Adrenal gland (tissue), 12 donors: ENCODE data around the gene BSG. TPM values are rescaled to one million over a fixed set of nuclear protein-coding genes. Genes with fewer than 3 reads are reported as not detected.

Source experiments
- DNase-seq, 7 donors: peaks; one replicate each; pipeline ENCODE4 v3.0.0-alpha.2; 2019 to 2020
- H3K27ac ChIP-seq, 5 donors: fragments of 200-600 bp; sonication (generic) in 4 of 5; 1 replicate in 3 of 5; 2 replicates in 2 of 5; pipeline versions ENCODE4 v1.5.1 to v1.8.0; 2016 to 2020; ENCODE audit warnings: mild to moderate bottlenecking in 1 of 5
- H3K27me3 ChIP-seq: fragments of 200-600 bp; 2 replicates; pipeline ENCODE4 v1.8.0; 2021
- H3K36me3 ChIP-seq, 2 donors: fragments of 200-600 bp; replicated peaks in 1 of 2; 1 replicate in 1 of 2; 2 replicates in 1 of 2; pipeline versions ENCODE4 v1.5.1 to v1.8.0; 2018 to 2022
- H3K4me1 ChIP-seq, 2 donors: fragments of 200-600 bp; replicated peaks in 1 of 2; 1 replicate in 1 of 2; 2 replicates in 1 of 2; pipeline versions ENCODE4 v1.5.1 to v1.8.0; 2018 to 2021
- H3K4me3 ChIP-seq, 4 donors: fragments of 200-600 bp; sonication (generic) in 3 of 4; one replicate each; pipeline ENCODE4 v1.5.1; 2016 to 2018
- H3K9me3 ChIP-seq, 3 donors: fragments of 200-600 bp; sonication (generic) in 1 of 3; replicated peaks in 1 of 3; 1 replicate in 2 of 3; 2 replicates in 1 of 3; pipeline versions ENCODE4 v1.5.1 to v1.8.0; 2016 to 2021
- POLR2A ChIP-seq, 2 donors: fragments of 450-650 bp; IDR thresholded peaks; one replicate each; pipeline ENCODE4 v1.6.1; 2017; ENCODE audit warnings: antibody characterized with exemption in 2 of 2, mild to moderate bottlenecking in 2 of 2, moderate library complexity in 1 of 2
- WGBS, 4 donors: extraction: QIAGEN DNeasy Blood & Tissue Kit in 2 of 4; methylation state at CpG; one replicate each; pipeline versions ENCODE4 v1.1.5 to v1.1.7; 2013 to 2017; 5-methylcytosine and 5-hydroxymethylcytosine counted together
- intact Hi-C, 2 donors: fragments of 100-400 bp; cut with DNase I; formaldehyde crosslinking; loops; one replicate each; pipeline versions ENCODE4 v1.14.1 to v1.15.0; 2022 to 2023
- polyA plus RNA-seq, 3 donors: library from polyadenylated mRNA; stranded (reverse); fragments of 200-250 nt in 2 of 3; fragments of 350-450 nt in 1 of 3; fragmentation: Illumina TruSeq in 1 of 3; extraction: RNeasy Lipid Tissue Mini Kit (QIAGEN cat#74804) in 1 of 3; gene quantifications; one replicate each; pipeline ENCODE4 v1.2.3, GENCODE V29; 2013 to 2014
- total RNA-seq, 9 donors: library from RNA; depleted of rRNA in 4 of 9; stranded (reverse); fragments of >200 nt in 4 of 9; fragments of 120-200 nt in 1 of 9; fragmentation: NEBNext Ultra II Directional in 1 of 9; extraction: Animal tissue kit (Norgen Biotek cat#: 25700) in 1 of 9; gene quantifications; one replicate each; pipeline versions ENCODE4 v1.1.0 to v1.2.4, GENCODE V29; 2013 to 2023
- TF ChIP-seq, protein P1 (sequence below), 6 experiments: fragments of 450-650 bp in 4 of 6; fragments of 200-600 bp in 2 of 6; sonication (generic) in 1 of 6; IDR thresholded peaks; 1 replicate in 5 of 6; 2 replicates in 1 of 6; pipeline versions ENCODE4 v1.5.1 to v1.8.0; 2016 to 2021; ENCODE audit warnings: antibody characterized with exemption in 6 of 6, mild to moderate bottlenecking in 2 of 6, moderate library complexity in 1 of 6
- donor health status: healthy with polysubstance abuse.
- donor health status: Bipolar disorder and iron deficiency.
- donor health status: DM: yes; HTN: yes; CAD: no.
- donor health status: DM: no; HTN: no; CAD: no.
- donor health status: DM: no; HTN: no; CAD: no.
- donor health status: DM: yes; HTN: yes; CAD: no.

The BSG gene
- total and polyA plus RNA-seq, 12 donors, result 328 to 2,214 (median 832) TPM

DNA sequence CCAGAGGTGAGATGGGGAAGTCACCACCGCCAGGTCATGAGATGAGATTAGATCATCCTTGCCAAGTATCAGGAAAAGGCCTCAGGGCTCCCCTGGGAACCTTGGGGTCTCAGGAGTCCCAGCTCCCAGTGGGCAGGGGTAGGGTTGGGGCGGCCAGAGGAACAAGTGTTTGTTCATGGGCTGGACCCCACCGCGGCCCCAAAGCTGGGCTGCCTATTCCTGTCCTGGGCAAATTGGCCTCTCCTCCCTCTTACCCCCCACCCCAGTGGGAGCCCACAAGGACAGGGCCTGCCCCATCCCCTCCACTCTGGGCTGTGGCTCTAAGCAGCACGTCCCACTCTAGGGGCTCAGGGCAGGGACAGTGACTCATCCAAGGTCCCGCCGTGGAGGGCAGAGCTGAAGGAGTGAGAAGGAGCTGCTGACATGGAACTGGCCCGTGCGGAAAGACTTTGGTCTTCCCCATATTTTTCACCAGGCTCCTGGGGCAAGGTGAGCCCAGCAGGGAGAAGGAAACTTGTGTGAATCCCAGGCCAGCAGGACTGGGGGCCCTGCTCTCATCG lies 13.2 kb downstream of the BSG start:
- DNase-seq, result peak in 6 of 7 donors; percentile 60 to 76 (median 71)
- Histone ChIP-seq H3K9me3 (no peaks in the 10 kb centered on the region), H3K27ac (peak overlapping the region in 2 of 5 donors; percentile 21 to 26), H3K36me3 (peaks cover 0 to 24% of the 10 kb centered on the region in 2 donors), H3K27me3 (peaks cover 13% of the 10 kb centered on the region), H3K4me1 (peaks cover 24 to 52% of the 10 kb centered on the region in 2 donors), H3K4me3 (no peak overlapping the region)
- TF ChIP-seq POLR2A (IDR thresholded peaks at IDR 0.05), result no peak
- TF ChIP-seq, protein P1, sequence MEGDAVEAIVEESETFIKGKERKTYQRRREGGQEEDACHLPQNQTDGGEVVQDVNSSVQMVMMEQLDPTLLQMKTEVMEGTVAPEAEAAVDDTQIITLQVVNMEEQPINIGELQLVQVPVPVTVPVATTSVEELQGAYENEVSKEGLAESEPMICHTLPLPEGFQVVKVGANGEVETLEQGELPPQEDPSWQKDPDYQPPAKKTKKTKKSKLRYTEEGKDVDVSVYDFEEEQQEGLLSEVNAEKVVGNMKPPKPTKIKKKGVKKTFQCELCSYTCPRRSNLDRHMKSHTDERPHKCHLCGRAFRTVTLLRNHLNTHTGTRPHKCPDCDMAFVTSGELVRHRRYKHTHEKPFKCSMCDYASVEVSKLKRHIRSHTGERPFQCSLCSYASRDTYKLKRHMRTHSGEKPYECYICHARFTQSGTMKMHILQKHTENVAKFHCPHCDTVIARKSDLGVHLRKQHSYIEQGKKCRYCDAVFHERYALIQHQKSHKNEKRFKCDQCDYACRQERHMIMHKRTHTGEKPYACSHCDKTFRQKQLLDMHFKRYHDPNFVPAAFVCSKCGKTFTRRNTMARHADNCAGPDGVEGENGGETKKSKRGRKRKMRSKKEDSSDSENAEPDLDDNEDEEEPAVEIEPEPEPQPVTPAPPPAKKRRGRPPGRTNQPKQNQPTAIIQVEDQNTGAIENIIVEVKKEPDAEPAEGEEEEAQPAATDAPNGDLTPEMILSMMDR (IDR thresholded peaks at IDR 0.05), result no peak
- 37 to 55% (median 47%) methylated on average over 3 to 10 of the region's 10 CpGs for WGBS, 4 donors
- intact Hi-C loops, result no loop called here

DNA sequence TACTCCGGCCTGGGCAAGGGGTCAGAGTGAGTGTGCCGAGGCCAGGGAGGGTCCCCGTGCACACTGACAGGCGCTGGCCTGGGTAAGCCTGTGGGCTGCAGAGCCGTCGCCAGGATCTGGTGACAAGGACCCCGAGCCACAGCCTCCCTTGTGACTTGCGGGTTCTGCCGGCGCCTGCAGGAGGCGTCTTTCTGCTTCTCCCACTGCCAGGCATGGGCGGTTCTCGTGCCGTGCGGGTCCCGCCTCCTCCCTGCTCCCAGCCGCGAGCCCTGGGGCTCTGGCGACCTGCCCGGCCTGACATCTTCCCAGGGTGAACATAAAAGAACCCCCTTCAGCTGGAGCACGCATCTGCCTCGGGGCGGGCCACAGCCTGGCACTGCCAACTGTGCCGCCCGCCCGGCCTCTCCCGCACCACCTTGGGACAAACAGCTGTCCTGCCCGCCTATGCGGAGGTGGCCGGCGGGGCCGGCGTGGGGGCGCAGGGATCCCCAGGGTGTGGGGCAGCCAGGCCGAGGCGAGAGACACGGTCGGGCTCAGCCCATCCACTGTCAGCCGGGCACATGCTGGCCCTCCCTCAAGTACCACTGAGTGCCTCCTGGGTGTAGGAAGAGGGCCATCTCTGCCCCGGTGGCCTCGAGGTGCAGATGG lies 15.8 kb downstream of the BSG start:
- intact Hi-C loops, result no loop called here
- peaks cover 21% of the 10 kb centered on the region for H3K27me3 ChIP-seq

DNA sequence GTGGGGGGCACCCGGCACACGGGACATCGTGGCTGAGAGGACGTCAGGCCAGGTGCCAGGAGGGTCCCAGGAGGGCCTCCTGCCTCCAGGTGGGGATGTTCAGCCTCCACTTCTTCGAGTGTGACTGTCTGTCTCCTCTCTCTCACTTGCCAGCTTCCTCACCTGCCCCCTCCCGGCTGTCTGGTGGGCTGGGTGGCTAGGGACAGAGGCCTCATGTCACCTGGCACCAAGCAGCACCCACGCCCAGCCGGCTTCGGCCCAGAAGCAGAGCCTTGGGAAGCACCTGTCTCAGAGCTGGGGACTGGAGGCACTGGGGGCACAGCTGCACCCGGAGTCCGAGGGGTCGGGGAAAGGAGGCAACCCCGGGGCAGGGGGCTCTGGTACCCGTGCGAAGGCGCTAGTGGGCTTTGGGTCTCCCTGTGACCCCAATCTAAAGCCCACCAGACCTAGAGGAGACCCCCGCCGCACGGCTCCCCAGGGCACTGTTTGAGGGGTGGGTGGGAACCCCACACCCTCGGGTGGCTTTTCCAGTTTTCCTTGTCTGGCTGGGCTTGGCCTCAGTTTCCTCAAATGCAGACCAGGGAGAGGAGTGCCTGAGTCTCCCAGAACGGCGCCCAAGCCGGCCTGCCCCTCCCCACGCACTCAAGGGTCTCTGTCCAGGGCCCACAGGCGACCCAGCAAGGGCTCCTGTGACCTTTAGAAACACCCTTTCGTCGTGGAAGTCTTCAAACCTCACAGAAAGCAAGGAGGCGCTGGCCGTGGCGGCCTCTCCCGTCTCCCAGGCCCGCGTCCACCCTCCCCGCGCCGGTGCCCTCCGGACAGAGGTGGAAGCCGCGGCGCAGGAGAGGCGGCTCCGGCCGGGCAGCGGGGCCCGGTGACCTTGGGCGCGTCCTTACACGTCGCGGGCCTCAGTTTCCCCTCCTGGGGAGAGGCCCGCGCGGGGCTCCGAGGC lies 16.6 kb downstream of the BSG start:
- H3K27me3 ChIP-seq, result peaks cover 21% of the 10 kb centered on the region
- peak overlapping the region in 1 of 4 donors; percentile 42 for H3K4me3 ChIP-seq
- TF ChIP-seq, protein P1 (IDR thresholded peaks at IDR 0.05), result no peak
- no peak for TF ChIP-seq POLR2A (IDR thresholded peaks at IDR 0.05)
- peak in 1 of 7 donors; percentile 23 for DNase-seq
- H3K36me3 ChIP-seq, result no peaks in the 10 kb centered on the region
- 18 to 39% (median 22%) methylated on average over 9 to 54 of the region's 54 CpGs for WGBS, 4 donors
- intact Hi-C loops, result no loop called here
- H3K4me1 ChIP-seq, result peaks cover 4 to 35% of the 10 kb centered on the region in 2 donors
- peak overlapping the region in 1 of 5 donors; percentile 34 for H3K27ac ChIP-seq
- H3K9me3 ChIP-seq, result no peaks in the 10 kb centered on the region

More for the DNA sequence above, 15.8 kb downstream of the BSG start:
- Histone ChIP-seq H3K9me3 (no peaks in the 10 kb centered on the region), H3K36me3 (peaks cover 0 to 3% of the 10 kb centered on the region in 2 donors), H3K4me1 (peaks cover 7 to 43% of the 10 kb centered on the region in 2 donors), H3K4me3 (no peak overlapping the region), H3K27ac (peak overlapping the region in 2 of 5 donors; percentile 29 to 34)
- TF ChIP-seq, protein P1 (IDR thresholded peaks at IDR 0.05), result peak; percentile 20 to 63 (median 58)
- no peak for TF ChIP-seq POLR2A (IDR thresholded peaks at IDR 0.05)
- DNase-seq, result peak; percentile 83 to 95 (median 91)
- 5 to 47% (median 10%) methylated on average over 3 to 41 of the region's 41 CpGs for WGBS, 4 donors
